A549 (cell line): Measurements from ENCODE around the gene DHRS12. TPM values are rescaled to one million over a fixed set of nuclear protein-coding genes. Genes with fewer than 3 reads are reported as not detected.

Experiments
- ATAC-seq, 2 experiments: fragments of 200-7000 bp in 1 of 2; fragments of >200 bp in 1 of 2; cut with Nextera tagmentation in 1 of 2; cut with Tn5 transposase in 1 of 2; 3 replicates each; pipeline versions ENCODE4 v1.8.0 to v1.9.1; 2018 to 2020; ENCODE audit warnings: mild to moderate bottlenecking in 1 of 2, moderate library complexity in 1 of 2
- CTCF ChIA-PET: fragments of 300-600 bp; sonication (Branson Sonifier 250); formaldehyde crosslinking; extraction: SDS; loops from one replicate; lab custom pipeline; 2021; ENCODE audit warnings: antibody characterized with exemption, inconsistent platforms; lab: Yijun Ruan, JAX
- POLR2A ChIA-PET: fragments of 350-600 bp; formaldehyde crosslinking; extraction: SDS; loops from one replicate; lab custom pipeline; 2021; ENCODE audit warnings: antibody characterized with exemption, inconsistent platforms; lab: Yijun Ruan, JAX
- DNase-seq, 2 experiments: peaks; one replicate each; pipeline versions ENCODE4 v3.0.0 to v3.0.0-alpha.2; 2011 to 2016; ENCODE audit warnings: low read depth in 1 of 2, low spot score in 1 of 2
- FAIRE-seq: peaks from 2 replicates; lab custom pipeline; 2011; peaks lifted over from hg19 to GRCh38; lab: Jason Lieb, UNC
- H3K27ac ChIP-seq, 2 experiments: fragments of >200 bp; sonication (Bioruptor Twin); formaldehyde crosslinking; 3 replicates each; pipeline ENCODE4 v1.5.1; 2016 to 2017
- H3K4me1 ChIP-seq: fragments of >200 bp; sonication (Bioruptor Twin); formaldehyde crosslinking; 3 replicates; pipeline ENCODE4 v1.6.1; 2016
- H3K4me2 ChIP-seq: fragments of >200 bp; sonication (Bioruptor Twin); formaldehyde crosslinking; 3 replicates; pipeline ENCODE4 v1.6.1; 2016
- H3K4me3 ChIP-seq: fragments of >200 bp; sonication (Bioruptor Twin); formaldehyde crosslinking; 3 replicates; pipeline ENCODE4 v1.5.1; 2016
- H3K9me3 ChIP-seq: fragments of >200 bp; sonication (Bioruptor Twin); formaldehyde crosslinking; 3 replicates; pipeline ENCODE4 v1.6.1; 2016
- CBX2 ChIP-seq: fragments of 200-600 bp; sonication (generic); IDR thresholded peaks from 2 replicates; pipeline ENCODE4 v1.6.1; 2016; ENCODE audit warnings: low read depth, mild to moderate bottlenecking, borderline replicate concordance
- CHD2 ChIP-seq: fragments of 150-350 bp; IDR thresholded peaks from 2 replicates; pipeline ENCODE4 v1.6.1; 2014; ENCODE audit warnings: low read length; ENCODE audit not compliant: partially characterized antibody
- CTCF ChIP-seq: fragments of >200 bp; sonication (Bioruptor Twin); formaldehyde crosslinking; IDR thresholded peaks from 3 replicates; pipeline ENCODE4 v1.5.1; 2016
- EHMT2 ChIP-seq: fragments of 200-600 bp; sonication (generic); IDR thresholded peaks from 2 replicates; pipeline ENCODE4 v1.6.1; 2016; ENCODE audit warnings: antibody characterized with exemption, low read depth, mild to moderate bottlenecking, moderate library complexity
- EP300 ChIP-seq, 2 experiments: fragments of >200 bp; sonication (Bioruptor Twin); formaldehyde crosslinking; IDR thresholded peaks; 2 replicates in 1 of 2; 3 replicates in 1 of 2; pipeline ENCODE4 v1.6.1; 2016 to 2017
- ESRRA ChIP-seq: fragments of 150-350 bp; IDR thresholded peaks from 2 replicates; pipeline ENCODE4 v1.6.1; 2014; ENCODE audit warnings: mild to moderate bottlenecking, low read length, borderline replicate concordance
- FOSL2 ChIP-seq, 2 experiments: fragments of 450-650 bp in 1 of 2; fragments of >200 bp in 1 of 2; sonication (Bioruptor Twin) in 1 of 2; formaldehyde crosslinking; IDR thresholded peaks; 2 replicates each; pipeline versions ENCODE4 v1.5.0 to v1.6.1; 2016 to 2020; ENCODE audit warnings: mild to moderate bottlenecking in 1 of 2, moderate library complexity in 1 of 2
- GATA3 ChIP-seq: IDR thresholded peaks from 2 replicates; pipeline ENCODE4 v1.6.1; 2012; ENCODE audit warnings: borderline replicate concordance
- HDAC2 ChIP-seq: fragments of 200-600 bp; sonication (generic); IDR thresholded peaks from 2 replicates; pipeline ENCODE4 v1.6.1; 2016
- HMGXB4 ChIP-seq: fragments of 250-450 bp; sonication (Bioruptor Pico); IDR thresholded peaks from 2 replicates; pipeline ENCODE4 v1.5.0; 2021; ENCODE audit warnings: mild to moderate bottlenecking, moderate library complexity, borderline replicate concordance
- HOXB13 ChIP-seq: fragments of 250-450 bp; sonication (Bioruptor Pico); IDR thresholded peaks from 2 replicates; pipeline ENCODE4 v1.5.0; 2020; ENCODE audit warnings: low read depth, mild to moderate bottlenecking, moderate library complexity
- KDM1A ChIP-seq: fragments of 200-600 bp; sonication (generic); IDR thresholded peaks from 2 replicates; pipeline ENCODE4 v1.6.1; 2016; ENCODE audit warnings: low read depth, mild to moderate bottlenecking
- MAFK ChIP-seq: fragments of 450-650 bp; IDR thresholded peaks from 2 replicates; pipeline ENCODE4 v1.6.1; 2014; ENCODE audit not compliant: partially characterized antibody
- MAX ChIP-seq: IDR thresholded peaks from 2 replicates; pipeline ENCODE4 v1.6.1; 2012
- MAZ ChIP-seq: fragments of 150-350 bp; IDR thresholded peaks from 2 replicates; pipeline ENCODE4 v1.6.1; 2014; ENCODE audit warnings: antibody characterized with exemption, low read depth, low read length, borderline replicate concordance
- MYC ChIP-seq: IDR thresholded peaks from 2 replicates; pipeline ENCODE4 v1.6.1; 2012; ENCODE audit warnings: mild to moderate bottlenecking, inconsistent platforms, low read length, improper control_type of control experiment, borderline replicate concordance
- POLR2A ChIP-seq: IDR thresholded peaks from 2 replicates; pipeline ENCODE4 v1.6.1; 2012; ENCODE audit warnings: mild to moderate bottlenecking, low read length
- RAD21 ChIP-seq, 2 experiments: fragments of >200 bp in 1 of 2; sonication (Bioruptor Twin) in 1 of 2; formaldehyde crosslinking in 1 of 2; IDR thresholded peaks in 1 of 2; conservative IDR thresholded peaks in 1 of 2; 2 replicates in 1 of 2; 3 replicates in 1 of 2; pipeline ENCODE4 v1.6.1; 2012 to 2018; ENCODE audit warnings: inconsistent platforms in 1 of 2
- RFX5 ChIP-seq: fragments of 450-650 bp; IDR thresholded peaks from 2 replicates; pipeline ENCODE4 v1.7.1; 2014; ENCODE audit warnings: antibody characterized with exemption, mild to moderate bottlenecking, moderate library complexity
- SMC3 ChIP-seq: fragments of >200 bp; sonication (Bioruptor Twin); formaldehyde crosslinking; IDR thresholded peaks from 3 replicates; pipeline ENCODE4 v1.6.1; 2018; ENCODE audit warnings: inconsistent platforms
- TFCP2L1 ChIP-seq: fragments of 250-450 bp; sonication (Bioruptor Pico); IDR thresholded peaks from 2 replicates; pipeline ENCODE4 v1.5.0; 2021; ENCODE audit warnings: mild to moderate bottlenecking
- TP53 ChIP-seq: fragments of 250-450 bp; sonication (Bioruptor Pico); IDR thresholded peaks from 2 replicates; pipeline ENCODE4 v1.5.0; 2021; ENCODE audit warnings: mild to moderate bottlenecking, moderate library complexity
- ZC3H11A ChIP-seq: fragments of 450-650 bp; IDR thresholded peaks from 2 replicates; pipeline ENCODE4 v1.6.1; 2014; ENCODE audit warnings: antibody characterized with exemption, mild to moderate bottlenecking
- ZSCAN20 ChIP-seq: fragments of 250-450 bp; sonication (Bioruptor Pico); IDR thresholded peaks from 2 replicates; pipeline ENCODE4 v1.8.0; 2022; ENCODE audit warnings: mild to moderate bottlenecking, moderate library complexity
- WGBS: methylation state at CpG from one replicate; pipeline ENCODE4 v1.1.6; 2017; ENCODE audit errors: missing lambda C conversion rate; 5-methylcytosine and 5-hydroxymethylcytosine counted together
- polyA plus RNA-seq, 4 experiments: library from polyadenylated mRNA; depleted of rRNA in 3 of 4; stranded (reverse); fragments of >200 nt; fragmentation: RNase III in 1 of 4; extraction: RNeasy Plus Mini Kit Qiagen cat#74134 plus additional on column Dnase treatment in 1 of 4; gene quantifications; 2 replicates in 3 of 4; 3 replicates in 1 of 4; pipeline ENCODE4 v1.2.3, GENCODE V29; 2011 to 2017

Gene DHRS12
- polyA plus RNA-seq, 2 of the 4 experiments (the other 2 are of a cell fraction), result 4.2 to 7.5 TPM

GRCh38 chr13:51770160-51770559, 33.8 kb downstream of the DHRS12 start:
- H3K4me2 ChIP-seq, result no peak overlapping the region
- no peak overlapping the region; a peak in 1 of 6 replicates for H3K27ac ChIP-seq
- TF ChIP-seq RAD21 (conservative IDR thresholded peaks at IDR 0.05 in 1 of 2, IDR thresholded peaks at IDR 0.05 in 1 of 2), result no peak
- TF ChIP-seq ZSCAN20 (CRISPR knock-in tag), result no peak
- TF ChIP-seq TP53 (CRISPR knock-in tag), result no peak
- TF ChIP-seq TFCP2L1 (CRISPR knock-in tag), result no peak
- TF ChIP-seq FOSL2 (IDR thresholded peaks at IDR 0.05), result no peak
- TF ChIP-seq FOSL2 (CRISPR knock-in tag; IDR thresholded peaks at IDR 0.05), result no peak
- no peak for TF ChIP-seq HOXB13
- no peak for TF ChIP-seq HDAC2
- no peak for TF ChIP-seq POLR2A
- TF ChIP-seq CTCF, result no peak
- no peak for TF ChIP-seq MYC
- no peak for TF ChIP-seq MAFK
- TF ChIP-seq KDM1A, result no peak
- TF ChIP-seq, all 56 proteins: peak for 0
- ChIA-PET CTCF (no interaction called here), POLR2A (no interaction called here)
- Histone ChIP-seq H3K4me3 (no peak overlapping the region), H3K4me1 (no peaks in the 10 kb centered on the region), H3K9me3 (no peaks in the 10 kb centered on the region)
- DNase-seq (no peak), FAIRE-seq (no peak), ATAC-seq (no peak)
- 71% methylated on average over 6 of the region's 6 CpGs for WGBS

GRCh38 chr13:51769455-51770127, 34.4 kb downstream of the DHRS12 start:
- no peak overlapping the region for H3K4me3 ChIP-seq
- DNase-seq (no peak), FAIRE-seq (no peak), ATAC-seq (no peak)
- POLR2A ChIA-PET, result no interaction called here
- CTCF ChIA-PET, result interaction anchor here (0.7 kb wide), 1 partner anchor 100 kb away, joined by 6 read pairs; no protein-coding TSS in a partner anchor
- 83% methylated on average over 11 of the region's 11 CpGs for WGBS
- H3K27ac ChIP-seq, result no peak overlapping the region
- peaks cover 4% of the 10 kb centered on the region for H3K4me1 ChIP-seq
- H3K9me3 ChIP-seq, result no peaks in the 10 kb centered on the region
- no peak for TF ChIP-seq MAFK
- no peak for TF ChIP-seq RFX5
- no peak for TF ChIP-seq MAZ
- H3K4me2 ChIP-seq, result no peak overlapping the region

GRCh38 chr13:51768976-51769375, 35.0 kb downstream of the DHRS12 start:
- CTCF ChIA-PET, result interaction anchor here (0.7 kb wide), 1 partner anchor 100 kb away, joined by 6 read pairs; no protein-coding TSS in a partner anchor
- POLR2A ChIA-PET, result no interaction called here
- DNase-seq, result no peak

More at GRCh38 chr13:51768976-51769375, 35.0 kb downstream of the DHRS12 start:
- H3K4me2 ChIP-seq, result no peak overlapping the region
- H3K9me3 ChIP-seq, result no peaks in the 10 kb centered on the region
- no peak overlapping the region for H3K4me3 ChIP-seq
- TF ChIP-seq EP300 (IDR thresholded peaks at IDR 0.05) (no peak), CBX2 (no peak), HMGXB4 (CRISPR knock-in tag) (no peak), ZSCAN20 (CRISPR knock-in tag) (no peak), CHD2 (no peak), MAX (no peak), ZC3H11A (no peak), TFCP2L1 (CRISPR knock-in tag) (no peak), GATA3 (no peak), EHMT2 (no peak), MAZ (no peak), HOXB13 (no peak), ESRRA (no peak), POLR2A (no peak), SMC3 (no peak)
- no peak for ATAC-seq
- no peak overlapping the region for H3K27ac ChIP-seq
- no peak for FAIRE-seq
- 80% methylated on average over 10 of the region's 19 CpGs for WGBS
- peaks cover 10% of the 10 kb centered on the region for H3K4me1 ChIP-seq
